ENCODE results near the gene MED29.

DNA sequence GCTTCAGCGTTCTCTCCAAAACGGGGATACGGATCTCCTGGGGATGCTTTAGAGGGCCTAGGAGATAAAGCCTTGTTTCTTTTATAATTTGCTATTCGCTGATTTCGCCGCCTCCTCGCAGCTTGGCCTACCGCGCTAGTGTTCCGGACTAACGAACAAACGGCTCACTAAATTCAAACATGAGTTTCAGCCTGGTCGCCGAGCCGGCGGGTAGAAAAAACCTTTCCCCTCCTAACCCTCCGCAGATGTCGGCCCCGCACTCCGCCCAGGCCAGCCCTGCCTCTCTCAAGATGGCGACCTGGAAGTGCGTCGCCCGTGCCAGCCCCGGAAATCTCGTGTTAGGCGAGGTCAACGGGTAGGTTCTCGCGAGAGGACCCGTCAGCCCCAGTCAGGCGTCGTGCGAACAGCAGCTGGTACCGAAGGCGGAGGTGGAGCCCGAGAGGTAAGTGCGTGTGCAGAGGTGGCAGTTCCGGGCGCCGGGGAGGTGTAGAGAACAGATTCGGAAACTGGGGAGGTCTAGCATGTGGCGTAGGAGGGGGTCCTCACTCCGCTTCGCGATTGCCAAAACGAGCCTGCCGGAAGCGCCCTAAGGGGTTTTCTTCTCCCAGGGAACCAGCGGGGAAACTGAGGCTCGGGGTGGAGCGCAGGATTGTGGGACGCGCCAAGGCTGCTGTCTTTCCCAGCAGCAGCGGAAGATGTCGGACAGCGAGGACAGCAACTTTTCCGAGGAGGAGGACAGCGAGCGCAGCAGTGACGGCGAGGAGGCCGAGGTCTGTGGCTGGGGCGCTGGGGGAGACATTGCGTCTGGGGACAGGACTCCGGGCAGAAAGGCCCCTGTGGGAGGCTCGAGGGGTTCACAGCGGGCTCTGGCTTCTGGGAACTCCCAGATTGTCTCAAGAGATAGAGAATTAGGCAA lies 54.3 kb downstream of the MED29 start, which contains the start of gene SUPT5H:
- TF ChIP-seq, protein P1, sequence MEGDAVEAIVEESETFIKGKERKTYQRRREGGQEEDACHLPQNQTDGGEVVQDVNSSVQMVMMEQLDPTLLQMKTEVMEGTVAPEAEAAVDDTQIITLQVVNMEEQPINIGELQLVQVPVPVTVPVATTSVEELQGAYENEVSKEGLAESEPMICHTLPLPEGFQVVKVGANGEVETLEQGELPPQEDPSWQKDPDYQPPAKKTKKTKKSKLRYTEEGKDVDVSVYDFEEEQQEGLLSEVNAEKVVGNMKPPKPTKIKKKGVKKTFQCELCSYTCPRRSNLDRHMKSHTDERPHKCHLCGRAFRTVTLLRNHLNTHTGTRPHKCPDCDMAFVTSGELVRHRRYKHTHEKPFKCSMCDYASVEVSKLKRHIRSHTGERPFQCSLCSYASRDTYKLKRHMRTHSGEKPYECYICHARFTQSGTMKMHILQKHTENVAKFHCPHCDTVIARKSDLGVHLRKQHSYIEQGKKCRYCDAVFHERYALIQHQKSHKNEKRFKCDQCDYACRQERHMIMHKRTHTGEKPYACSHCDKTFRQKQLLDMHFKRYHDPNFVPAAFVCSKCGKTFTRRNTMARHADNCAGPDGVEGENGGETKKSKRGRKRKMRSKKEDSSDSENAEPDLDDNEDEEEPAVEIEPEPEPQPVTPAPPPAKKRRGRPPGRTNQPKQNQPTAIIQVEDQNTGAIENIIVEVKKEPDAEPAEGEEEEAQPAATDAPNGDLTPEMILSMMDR (IDR thresholded peaks at IDR 0.05) = no peak
- TF ChIP-seq, protein P2, sequence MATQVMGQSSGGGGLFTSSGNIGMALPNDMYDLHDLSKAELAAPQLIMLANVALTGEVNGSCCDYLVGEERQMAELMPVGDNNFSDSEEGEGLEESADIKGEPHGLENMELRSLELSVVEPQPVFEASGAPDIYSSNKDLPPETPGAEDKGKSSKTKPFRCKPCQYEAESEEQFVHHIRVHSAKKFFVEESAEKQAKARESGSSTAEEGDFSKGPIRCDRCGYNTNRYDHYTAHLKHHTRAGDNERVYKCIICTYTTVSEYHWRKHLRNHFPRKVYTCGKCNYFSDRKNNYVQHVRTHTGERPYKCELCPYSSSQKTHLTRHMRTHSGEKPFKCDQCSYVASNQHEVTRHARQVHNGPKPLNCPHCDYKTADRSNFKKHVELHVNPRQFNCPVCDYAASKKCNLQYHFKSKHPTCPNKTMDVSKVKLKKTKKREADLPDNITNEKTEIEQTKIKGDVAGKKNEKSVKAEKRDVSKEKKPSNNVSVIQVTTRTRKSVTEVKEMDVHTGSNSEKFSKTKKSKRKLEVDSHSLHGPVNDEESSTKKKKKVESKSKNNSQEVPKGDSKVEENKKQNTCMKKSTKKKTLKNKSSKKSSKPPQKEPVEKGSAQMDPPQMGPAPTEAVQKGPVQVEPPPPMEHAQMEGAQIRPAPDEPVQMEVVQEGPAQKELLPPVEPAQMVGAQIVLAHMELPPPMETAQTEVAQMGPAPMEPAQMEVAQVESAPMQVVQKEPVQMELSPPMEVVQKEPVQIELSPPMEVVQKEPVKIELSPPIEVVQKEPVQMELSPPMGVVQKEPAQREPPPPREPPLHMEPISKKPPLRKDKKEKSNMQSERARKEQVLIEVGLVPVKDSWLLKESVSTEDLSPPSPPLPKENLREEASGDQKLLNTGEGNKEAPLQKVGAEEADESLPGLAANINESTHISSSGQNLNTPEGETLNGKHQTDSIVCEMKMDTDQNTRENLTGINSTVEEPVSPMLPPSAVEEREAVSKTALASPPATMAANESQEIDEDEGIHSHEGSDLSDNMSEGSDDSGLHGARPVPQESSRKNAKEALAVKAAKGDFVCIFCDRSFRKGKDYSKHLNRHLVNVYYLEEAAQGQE (IDR thresholded peaks at IDR 0.05; ENCODE audit: insufficient read depth in 1 of 2, low read depth in 2 of 2, low read length in 1 of 2) = no peak
- TF ChIP-seq TCF7L2 (IDR thresholded peaks at IDR 0.05; ENCODE audit: low read depth, low read length) = no peak
- TF ChIP-seq POLR2AphosphoS5 (IDR thresholded peaks at IDR 0.05; ENCODE audit: low read depth, low read length) = no peak
- no peak for TF ChIP-seq SIN3A (IDR thresholded peaks at IDR 0.05; ENCODE audit: borderline replicate concordance, insufficient read depth, low read depth, low read length)
